K562 (cell line): ENCODE results near the gene KBTBD6. TPM values are rescaled to one million over a fixed set of nuclear protein-coding genes. Genes with fewer than 3 reads are reported as not detected.

ENCODE experiments used
- ATAC-seq: fragments of 200-7000 bp; cut with Tn5 transposase; 3 replicates; pipeline ENCODE4 v1.9.1; 2020; ENCODE audit warnings: moderate library complexity
- BruUV-seq: library from RNA; stranded (reverse); fragments of 400-500 nt; replicated peaks from 2 replicates; lab custom pipeline; 2021; lab: Mats Ljungman, UMichigan
- CTCF ChIA-PET: fragments of 300-600 bp; formaldehyde crosslinking; extraction: SDS; loops from one replicate; lab custom pipeline; 2021; ENCODE audit warnings: low intra/inter-chr PET ratio; lab: Yijun Ruan, JAX
- POLR2A ChIA-PET: fragments of 300-600, 350-650 bp; sonication (Branson Sonifier 250); formaldehyde crosslinking; extraction: SDS; loops from one replicate; lab custom pipeline; 2021; ENCODE audit warnings: antibody characterized with exemption, inconsistent platforms; lab: Yijun Ruan, JAX
- DNase-seq, 4 experiments: peaks; one replicate each; pipeline versions ENCODE4 v3.0.0 to v3.0.0-alpha.2; 2011 to 2018; ENCODE audit warnings: low spot score in 3 of 4, mixed read lengths in 3 of 4; ENCODE audit errors: extremely low read depth in 1 of 4
- FAIRE-seq: peaks from 2 replicates; lab custom pipeline; 2011; peaks lifted over from hg19 to GRCh38; lab: Jason Lieb, UNC
- H2AFZ ChIP-seq: 2 replicates; pipeline ENCODE4 v1.6.0; 2011; ENCODE audit warnings: low read depth, low read length, control low read depth, inconsistent platforms
- H3K27ac ChIP-seq: fragments of 200-600 bp; 3 replicates; pipeline ENCODE4 v1.8.0; 2011; ENCODE audit warnings: low read depth, mild to moderate bottlenecking, control low read depth, inconsistent platforms, low read length, moderate library complexity, mixed read lengths; ENCODE audit errors: extremely low read depth
- H3K27me3 ChIP-seq, 2 experiments: fragments of 300-600 bp in 1 of 2; 2 replicates in 1 of 2; 3 replicates in 1 of 2; pipeline versions ENCODE4 v1.6.0 to v1.8.0; 2011; ENCODE audit warnings: inconsistent platforms in 2 of 2, low read length in 2 of 2, mild to moderate bottlenecking in 1 of 2, mixed read lengths in 1 of 2, moderate library complexity in 1 of 2; ENCODE audit not compliant: control insufficient read depth in 2 of 2, insufficient read depth in 2 of 2
- H3K36me3 ChIP-seq: fragments of 300-600 bp; 3 replicates; pipeline ENCODE4 v1.8.0; 2011; ENCODE audit warnings: mild to moderate bottlenecking, low read length, inconsistent platforms; ENCODE audit not compliant: control insufficient read depth, insufficient read depth
- H3K4me1 ChIP-seq, 2 experiments: fragments of 200-600 bp in 1 of 2; replicated peaks in 1 of 2; 2 replicates in 1 of 2; 3 replicates in 1 of 2; pipeline versions ENCODE4 v1.5.1 to v1.8.0; 2011; ENCODE audit warnings: inconsistent platforms in 2 of 2, low read length in 2 of 2, mild to moderate bottlenecking in 1 of 2, mixed read lengths in 1 of 2, moderate library complexity in 1 of 2; ENCODE audit not compliant: control insufficient read depth in 2 of 2, insufficient read depth in 2 of 2
- H3K4me2 ChIP-seq: 2 replicates; pipeline ENCODE4 v1.6.1; 2011; ENCODE audit warnings: low read length, control low read depth, inconsistent platforms, mixed read lengths; ENCODE audit not compliant: insufficient read depth
- H3K4me3 ChIP-seq: fragments of 200-600 bp; sonication (generic), shearing (Covaris generic); 2 replicates; pipeline ENCODE4 v1.5.1; 2016; ENCODE audit warnings: control low read depth, inconsistent platforms
- H3K79me2 ChIP-seq: fragments of 200-600 bp; 3 replicates; pipeline ENCODE4 v1.8.0; 2011; ENCODE audit warnings: low read length, inconsistent platforms; ENCODE audit not compliant: control insufficient read depth, insufficient read depth
- H3K9ac ChIP-seq, 2 experiments: 2 replicates each; pipeline versions ENCODE4 v1.6.0 to v1.6.1; 2011; ENCODE audit warnings: low read depth in 2 of 2, low read length in 2 of 2, control low read depth in 1 of 2, inconsistent platforms in 1 of 2, mild to moderate bottlenecking in 1 of 2, mixed read lengths in 1 of 2; ENCODE audit not compliant: insufficient read depth in 1 of 2
- H3K9me1 ChIP-seq: one replicate; pipeline ENCODE4 v1.6.0; 2011; ENCODE audit warnings: inconsistent platforms, mild to moderate bottlenecking, low read length, moderate library complexity; ENCODE audit not compliant: control insufficient read depth, insufficient read depth
- H3K9me3 ChIP-seq: replicated peaks from 2 replicates; pipeline ENCODE4 v1.5.1; 2011; ENCODE audit warnings: low read depth, low read length, inconsistent platforms; ENCODE audit not compliant: control insufficient read depth, insufficient read depth
- H4K20me1 ChIP-seq: replicated peaks from 2 replicates; pipeline ENCODE4 v1.6.1; 2011; ENCODE audit warnings: low read length, inconsistent platforms, mixed read lengths; ENCODE audit not compliant: control insufficient read depth, insufficient read depth
- CHD4 ChIP-seq: fragments of 200-600 bp; sonication (generic); IDR thresholded peaks from 3 replicates; pipeline ENCODE4 v1.6.1; 2012; ENCODE audit warnings: low read depth, mild to moderate bottlenecking, mixed read lengths, low read length, inconsistent platforms; ENCODE audit not compliant: insufficient read depth, insufficient replicate concordance, poor library complexity, severe bottlenecking
- CSDE1 ChIP-seq, 2 experiments: fragments of 450-650 bp; IDR thresholded peaks; 2 replicates each; pipeline ENCODE4 v1.6.1; 2016; ENCODE audit warnings: mild to moderate bottlenecking in 1 of 2
- NCOA6 ChIP-seq: fragments of 450-650 bp; IDR thresholded peaks from 2 replicates; pipeline ENCODE4 v1.6.1; 2017; ENCODE audit warnings: mild to moderate bottlenecking
- NR2F6 ChIP-seq: fragments of 450-650 bp; formaldehyde crosslinking; IDR thresholded peaks from 2 replicates; pipeline ENCODE4 v1.4.0; 2020; ENCODE audit warnings: mild to moderate bottlenecking
- POU5F1 ChIP-seq: fragments of 150-350 bp; IDR thresholded peaks from 2 replicates; pipeline ENCODE4 v1.6.1; 2014; ENCODE audit warnings: borderline replicate concordance, low read length, low read depth, mild to moderate bottlenecking; ENCODE audit not compliant: partially characterized antibody
- SIN3A ChIP-seq, 2 experiments: fragments of 150-350 bp in 1 of 2; IDR thresholded peaks; 2 replicates each; pipeline ENCODE4 v1.6.1; 2011 to 2016; ENCODE audit warnings: borderline replicate concordance in 2 of 2, low read depth in 2 of 2, low read length in 2 of 2, mild to moderate bottlenecking in 2 of 2, moderate library complexity in 2 of 2; ENCODE audit not compliant: control insufficient read depth in 1 of 2
- SNIP1 ChIP-seq: fragments of 450-650 bp; IDR thresholded peaks from 2 replicates; pipeline ENCODE4 v1.7.1; 2017; ENCODE audit warnings: low read depth, mild to moderate bottlenecking
- STAT5B ChIP-seq: fragments of 250-450 bp; sonication (Bioruptor Pico); IDR thresholded peaks from 2 replicates; pipeline ENCODE4 v1.8.0; 2021; ENCODE audit warnings: mild to moderate bottlenecking, inconsistent platforms
- THRA ChIP-seq: fragments of 450-650 bp; IDR thresholded peaks from 2 replicates; pipeline ENCODE4 v1.6.1; 2017; ENCODE audit warnings: mild to moderate bottlenecking, moderate library complexity
- TRIM28 ChIP-seq: fragments of 450-650 bp; IDR thresholded peaks from 2 replicates; pipeline ENCODE4 v1.6.1; 2017
- YY1 ChIP-seq, 3 experiments: IDR thresholded peaks; 2 replicates each; pipeline ENCODE4 v1.6.1; 2011; ENCODE audit warnings: low read length in 2 of 3, mild to moderate bottlenecking in 2 of 3, moderate library complexity in 2 of 3, borderline replicate concordance in 1 of 3, control low read depth in 1 of 3, low read depth in 1 of 3; ENCODE audit not compliant: insufficient read depth in 3 of 3, insufficient replicate concordance in 2 of 3, control insufficient read depth in 1 of 3, insufficient read length in 1 of 3; ENCODE audit errors: extremely low read depth in 1 of 3
- ZNF174 ChIP-seq: fragments of 250-450 bp; sonication (Bioruptor Pico); IDR thresholded peaks from 2 replicates; pipeline ENCODE4 v1.4.0; 2020; ENCODE audit warnings: mild to moderate bottlenecking
- ZNF41 ChIP-seq: fragments of 250-450 bp; sonication (Bioruptor Pico); conservative IDR thresholded peaks from 2 replicates; pipeline ENCODE4 v1.4.0; 2020; ENCODE audit warnings: mild to moderate bottlenecking
- ZNF764 ChIP-seq: fragments of 250-450 bp; sonication (Bioruptor Pico); IDR thresholded peaks from 2 replicates; pipeline ENCODE4 v1.4.0; 2020; ENCODE audit warnings: low read depth, mild to moderate bottlenecking, moderate library complexity
- ZSCAN32 ChIP-seq: fragments of 450-650 bp; formaldehyde crosslinking; IDR thresholded peaks from 2 replicates; pipeline ENCODE4 v1.4.0; 2020; ENCODE audit warnings: mild to moderate bottlenecking, moderate library complexity
- WGBS: fragments of 100-300 bp; shearing (Covaris generic); methylation state at CpG from one replicate; pipeline ENCODE4 v1.1.6; 2016; ENCODE audit warnings: low coverage, mixed read lengths; ENCODE audit not compliant: insufficient coverage; ENCODE audit errors: missing lambda C conversion rate; 5-methylcytosine and 5-hydroxymethylcytosine counted together
- in situ Hi-C: fragments of 300-500 bp; cut with MboI; formaldehyde crosslinking; loops from 4 replicates; pipeline ENCODE4 v1.15.0; 2018; ENCODE audit warnings: inconsistent platforms, mixed read lengths
- intact Hi-C: fragments of 100-400 bp; cut with micrococcal nuclease; formaldehyde crosslinking; loops from 2 replicates; pipeline ENCODE4 v1.14.2; 2022
- polyA plus RNA-seq, 8 experiments: library from polyadenylated mRNA; depleted of rRNA in 4 of 8; stranded (reverse) in 5 of 8; unstranded in 3 of 8; fragments of >200 nt; fragmentation: Nextera tagmentation in 2 of 8; fragmentation: Illumina TruSeq in 1 of 8; extraction: Ambion mirVana in 2 of 8; extraction: Trizol in 1 of 8; gene quantifications; 2 replicates each; pipeline versions ENCODE4 v1.2.1 to v1.2.3, GENCODE V29; 2011 to 2014; ENCODE audit warnings: inconsistent platforms in 1 of 8, missing spikeins in 1 of 8
- total RNA-seq, 7 experiments: library from RNA; depleted of rRNA in 6 of 7; stranded (reverse); fragments of >200 nt in 6 of 7; fragmentation: Illumina TruSeq in 2 of 7; extraction: Trizol in 2 of 7; gene quantifications; 2 replicates each; pipeline versions ENCODE4 v1.2.1 to v1.2.3, GENCODE V29; 2011 to 2021; ENCODE audit warnings: low replicate concordance in 1 of 7
- TF ChIP-seq, protein P1 (sequence below): fragments of 450-650 bp; formaldehyde crosslinking; IDR thresholded peaks from 2 replicates; pipeline ENCODE4 v1.4.0; 2022; ENCODE audit warnings: missing genetic modification characterization

The KBTBD6 gene
- total and polyA plus RNA-seq, 9 of the 15 experiments (the other 6 are each of a cell fraction or from before 2014, with no cell fraction given): 1.9 to 4.9 (median 3.2) TPM

- H3K27me3 ChIP-seq: no peaks in the 10 kb centered on the region
- no peak for FAIRE-seq
- intact Hi-C loops: no loop called here
These were observed 6.8 kb upstream of the KBTBD6 start for GRCh38 chr13:41139296-41139966.

More at GRCh38 chr13:41139296-41139966, 6.8 kb upstream of the KBTBD6 start:
- no peaks in the 10 kb centered on the region; a peak in 1 of 5 replicates for H3K4me1 ChIP-seq
- in situ Hi-C loops: no loop called here
- no peak overlapping the region for H3K4me2 ChIP-seq
- CTCF ChIA-PET: no interaction called here
- no TSS peak for BruUV-seq
- TF ChIP-seq SIN3A (IDR thresholded peaks at IDR 0.05; ENCODE audit: borderline replicate concordance in 2 of 2, control insufficient read depth in 1 of 2, low read depth in 2 of 2, low read length in 2 of 2) (no peak), SNIP1 (no peak), POU5F1 (no peak), STAT5B (no peak), TRIM28 (no peak), ZSCAN32 (CRISPR knock-in tag) (no peak), CSDE1 (IDR thresholded peaks at IDR 0.05) (no peak), ZNF41 (no peak), CHD4 (no peak), ZNF764 (CRISPR knock-in tag) (no peak), NCOA6 (no peak), YY1 (IDR thresholded peaks at IDR 0.05; ENCODE audit: borderline replicate concordance in 1 of 3, control insufficient read depth in 1 of 3, extremely low read depth in 1 of 3, insufficient read depth in 3 of 3, insufficient read length in 1 of 3, insufficient replicate concordance in 2 of 3, low read depth in 1 of 3, low read length in 2 of 3) (no peak), ZNF174 (no peak), THRA (no peak), NR2F6 (no peak)
- TF ChIP-seq, protein P1, sequence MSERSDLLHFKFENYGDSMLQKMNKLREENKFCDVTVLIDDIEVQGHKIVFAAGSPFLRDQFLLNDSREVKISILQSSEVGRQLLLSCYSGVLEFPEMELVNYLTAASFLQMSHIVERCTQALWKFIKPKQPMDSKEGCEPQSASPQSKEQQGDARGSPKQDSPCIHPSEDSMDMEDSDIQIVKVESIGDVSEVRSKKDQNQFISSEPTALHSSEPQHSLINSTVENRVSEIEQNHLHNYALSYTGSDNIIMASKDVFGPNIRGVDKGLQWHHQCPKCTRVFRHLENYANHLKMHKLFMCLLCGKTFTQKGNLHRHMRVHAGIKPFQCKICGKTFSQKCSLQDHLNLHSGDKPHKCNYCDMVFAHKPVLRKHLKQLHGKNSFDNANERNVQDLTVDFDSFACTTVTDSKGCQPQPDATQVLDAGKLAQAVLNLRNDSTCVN (CRISPR knock-in tag): no peak
- no peaks in the 10 kb centered on the region for H3K36me3 ChIP-seq
- WGBS: 25% methylated on average over 3 of the region's 3 CpGs
- no peaks in the 10 kb centered on the region; the same call in 1 of the 2 replicates for H3K9me3 ChIP-seq
- H3K9ac ChIP-seq: no peak overlapping the region
- H3K27ac ChIP-seq: no peak overlapping the region
- no peak for ATAC-seq
- no peaks in the 10 kb centered on the region for H3K9me1 ChIP-seq
- no peaks in the 10 kb centered on the region for H3K79me2 ChIP-seq
- POLR2A ChIA-PET: no interaction called here
- no peak overlapping the region for H2AFZ ChIP-seq
- H4K20me1 ChIP-seq: no peaks in the 10 kb centered on the region
- no peak overlapping the region for H3K4me3 ChIP-seq
- no peak for DNase-seq
